ENCODE results near the gene PRAME. TPM values are rescaled to one million over a fixed set of nuclear protein-coding genes. Genes with fewer than 3 reads are reported as not detected.
A peak's percentile ranks its signal among the peaks of the same experiment; 100 is the strongest.

PRAME gene
- total RNA-seq, 1 donor from 2014 or later, result not detected

DNA sequence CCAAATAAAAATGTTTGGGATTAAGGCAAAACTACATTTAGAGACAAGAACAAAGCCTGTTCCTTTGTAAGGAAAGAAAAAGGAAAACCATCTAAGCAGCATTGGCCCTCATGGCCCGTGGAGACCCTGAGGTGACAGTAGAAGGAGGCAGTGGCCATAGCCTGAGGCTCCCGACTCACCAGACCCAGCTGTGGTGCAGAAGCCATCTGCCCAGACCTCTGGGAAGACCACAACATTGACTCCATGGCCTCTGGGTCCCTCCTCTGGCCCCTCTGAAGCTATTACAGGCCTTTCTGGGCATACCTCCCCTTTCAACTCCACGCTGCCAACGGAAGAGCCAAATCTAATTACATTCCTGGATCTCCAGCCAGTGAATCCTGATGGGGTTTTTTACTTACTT lies 6.4 kb downstream of the PRAME start:
- no peak overlapping the region for H3K4me3 ChIP-seq
- H3K4me1 ChIP-seq, result no peaks in the 10 kb centered on the region
- Mint-ChIP-seq H3K4me1 (no peaks in the 10 kb centered on the region), H3K36me3 (no peaks in the 10 kb centered on the region), H3K27ac (no peak overlapping the region), H3K27me3 (ENCODE audit: insufficient read depth, low read depth) (peaks cover 8% of the 10 kb centered on the region), H3K4me3 (no peak overlapping the region), H3K9me3 (no peaks in the 10 kb centered on the region)
- H4K20me1 ChIP-seq (ENCODE audit: low read depth), result no peaks in the 10 kb centered on the region
- H3K36me3 ChIP-seq, result no peaks in the 10 kb centered on the region
- H3K27ac ChIP-seq, result no peak overlapping the region
- no peak overlapping the region for H3K9ac ChIP-seq
- no peak overlapping the region for H2AFZ ChIP-seq (replicated peaks)
- H3F3A ChIP-seq (ENCODE audit: low read depth), result no peaks in the 10 kb centered on the region
- no peak for TF ChIP-seq EZH2phosphoT487 (IDR thresholded peaks at IDR 0.05)
- no peak for TF ChIP-seq EZH2 (IDR thresholded peaks at IDR 0.05)
- TF ChIP-seq, protein P1, sequence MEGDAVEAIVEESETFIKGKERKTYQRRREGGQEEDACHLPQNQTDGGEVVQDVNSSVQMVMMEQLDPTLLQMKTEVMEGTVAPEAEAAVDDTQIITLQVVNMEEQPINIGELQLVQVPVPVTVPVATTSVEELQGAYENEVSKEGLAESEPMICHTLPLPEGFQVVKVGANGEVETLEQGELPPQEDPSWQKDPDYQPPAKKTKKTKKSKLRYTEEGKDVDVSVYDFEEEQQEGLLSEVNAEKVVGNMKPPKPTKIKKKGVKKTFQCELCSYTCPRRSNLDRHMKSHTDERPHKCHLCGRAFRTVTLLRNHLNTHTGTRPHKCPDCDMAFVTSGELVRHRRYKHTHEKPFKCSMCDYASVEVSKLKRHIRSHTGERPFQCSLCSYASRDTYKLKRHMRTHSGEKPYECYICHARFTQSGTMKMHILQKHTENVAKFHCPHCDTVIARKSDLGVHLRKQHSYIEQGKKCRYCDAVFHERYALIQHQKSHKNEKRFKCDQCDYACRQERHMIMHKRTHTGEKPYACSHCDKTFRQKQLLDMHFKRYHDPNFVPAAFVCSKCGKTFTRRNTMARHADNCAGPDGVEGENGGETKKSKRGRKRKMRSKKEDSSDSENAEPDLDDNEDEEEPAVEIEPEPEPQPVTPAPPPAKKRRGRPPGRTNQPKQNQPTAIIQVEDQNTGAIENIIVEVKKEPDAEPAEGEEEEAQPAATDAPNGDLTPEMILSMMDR (IDR thresholded peaks at IDR 0.05), result peak; percentile 65
- peak; percentile 82 for DNase-seq (ENCODE audit: low spot score)
- peaks cover 93% of the 10 kb centered on the region for H3K27me3 ChIP-seq
- no peaks in the 10 kb centered on the region for H3K9me3 ChIP-seq (ENCODE audit: low read depth)
- H3K4me2 ChIP-seq, result no peak overlapping the region
- H3K79me2 ChIP-seq (ENCODE audit: low read depth), result no peaks in the 10 kb centered on the region

DNA sequence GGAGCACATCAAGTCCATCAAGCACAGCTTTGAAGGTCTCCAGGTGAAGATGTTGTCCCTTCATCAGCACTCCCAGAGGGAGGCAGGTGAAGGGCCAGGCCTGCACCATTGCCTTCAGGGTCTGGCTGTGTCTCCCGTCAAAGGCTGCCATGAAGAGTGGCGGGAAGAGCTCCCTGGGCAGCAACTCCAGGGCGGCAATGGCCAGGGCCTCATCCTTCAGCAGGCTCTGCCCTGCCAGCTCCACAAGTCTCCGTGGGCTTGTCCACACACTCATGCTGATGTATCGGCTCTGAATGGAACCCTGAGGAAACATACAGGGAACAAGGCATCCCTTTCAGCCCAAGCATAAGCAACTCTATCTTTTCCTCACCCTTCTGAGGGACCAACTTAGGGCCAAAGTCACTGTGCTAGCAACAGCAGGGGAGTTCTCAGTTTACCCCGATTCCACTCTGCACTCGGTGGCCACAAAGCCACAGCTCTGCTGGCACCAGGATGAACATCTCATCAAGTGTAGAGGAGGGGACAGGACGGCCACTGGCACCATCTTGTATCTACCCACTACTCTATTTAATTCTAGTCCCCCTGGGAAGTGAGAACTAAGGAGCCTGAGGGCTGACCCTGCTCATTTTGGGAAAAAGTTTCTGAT lies 8.2 kb downstream of the PRAME start:
- H3K4me1 Mint-ChIP-seq, result no peaks in the 10 kb centered on the region
- DNase-seq (ENCODE audit: low spot score), result no peak
- no peak overlapping the region for H3K4me3 ChIP-seq
- peaks cover 8% of the 10 kb centered on the region for H3K27me3 Mint-ChIP-seq (ENCODE audit: insufficient read depth, low read depth)
- H3K36me3 Mint-ChIP-seq, result no peaks in the 10 kb centered on the region
- H3K4me2 ChIP-seq, result no peak overlapping the region
- no peak overlapping the region for H3K27ac ChIP-seq
- TF ChIP-seq EZH2phosphoT487 (IDR thresholded peaks at IDR 0.05), result no peak
- no peak for TF ChIP-seq EZH2 (IDR thresholded peaks at IDR 0.05)
- TF ChIP-seq, protein P1 (IDR thresholded peaks at IDR 0.05), result no peak
- H3K4me3 Mint-ChIP-seq, result no peak overlapping the region
- no peaks in the 10 kb centered on the region for H3K79me2 ChIP-seq (ENCODE audit: low read depth)
- H3K9me3 ChIP-seq (ENCODE audit: low read depth), result no peaks in the 10 kb centered on the region
- no peaks in the 10 kb centered on the region for H3K4me1 ChIP-seq
- no peaks in the 10 kb centered on the region for H3F3A ChIP-seq (ENCODE audit: low read depth)
- no peaks in the 10 kb centered on the region for H3K9me3 Mint-ChIP-seq
- no peak overlapping the region for H2AFZ ChIP-seq (replicated peaks)
- H3K9ac ChIP-seq, result no peak overlapping the region
- H3K27me3 ChIP-seq, result peaks cover 99% of the 10 kb centered on the region
- no peaks in the 10 kb centered on the region for H3K36me3 ChIP-seq
- no peaks in the 10 kb centered on the region for H4K20me1 ChIP-seq (ENCODE audit: low read depth)
- no peak overlapping the region for H3K27ac Mint-ChIP-seq

DNA sequence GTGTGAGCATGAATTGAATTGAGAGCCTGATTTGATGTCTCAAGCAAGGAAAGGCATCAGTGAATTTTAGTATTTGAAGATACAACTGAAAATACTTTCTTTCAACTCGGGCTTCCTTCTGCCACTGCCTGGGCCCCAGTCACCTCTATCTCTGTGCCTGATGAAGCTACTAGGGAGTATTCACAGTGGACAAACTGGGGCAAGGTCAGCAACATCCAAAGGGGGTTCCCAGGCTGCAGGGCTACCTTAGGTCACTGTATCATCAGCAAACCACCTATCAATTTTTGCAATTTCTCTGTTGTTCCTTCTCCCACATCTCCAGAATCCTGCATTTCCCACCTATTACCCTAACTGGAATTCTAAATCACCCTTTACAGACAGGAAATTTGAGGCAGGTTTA lies 10.2 kb downstream of the PRAME start:
- H3K27ac Mint-ChIP-seq, result no peak overlapping the region
- Histone ChIP-seq H3K79me2 (ENCODE audit: low read depth) (no peaks in the 10 kb centered on the region), H3K36me3 (no peaks in the 10 kb centered on the region), H3K9me3 (ENCODE audit: low read depth) (no peaks in the 10 kb centered on the region), H3K27me3 (peaks cover 100% of the 10 kb centered on the region), H3K27ac (no peak overlapping the region), H3K4me1 (no peaks in the 10 kb centered on the region), H3K9ac (no peak overlapping the region), H2AFZ (replicated peaks) (no peak overlapping the region), H3F3A (ENCODE audit: low read depth) (no peaks in the 10 kb centered on the region), H3K4me3 (no peak overlapping the region), H4K20me1 (ENCODE audit: low read depth) (no peaks in the 10 kb centered on the region), H3K4me2 (no peak overlapping the region)
- H3K4me3 Mint-ChIP-seq, result no peak overlapping the region
- TF ChIP-seq EZH2phosphoT487 (IDR thresholded peaks at IDR 0.05), result no peak
- TF ChIP-seq EZH2 (IDR thresholded peaks at IDR 0.05), result no peak
- TF ChIP-seq, protein P1 (IDR thresholded peaks at IDR 0.05), result no peak
- H3K9me3 Mint-ChIP-seq, result no peaks in the 10 kb centered on the region
- H3K4me1 Mint-ChIP-seq, result no peaks in the 10 kb centered on the region
- no peak for DNase-seq (ENCODE audit: low spot score)
- peaks cover 6% of the 10 kb centered on the region for H3K27me3 Mint-ChIP-seq (ENCODE audit: insufficient read depth, low read depth)
- H3K36me3 Mint-ChIP-seq, result no peaks in the 10 kb centered on the region

Measured in neural progenitor cell (in vitro differentiated cells).